ENCODE measurements around the gene ERGIC2. TPM values are rescaled to one million over a fixed set of nuclear protein-coding genes. Genes with fewer than 3 reads are reported as not detected.

The ERGIC2 gene
- total RNA-seq, 1 experiment from 2014 or later = 69.8 TPM

GRCh38 chr12:29416748-29417147 lies 35.8 kb upstream of the ERGIC2 start:
- no peak overlapping the region for H2BK12ac ChIP-seq (ENCODE audit: insufficient read length, low read depth, low read length)
- no peak overlapping the region for H4K5ac ChIP-seq (ENCODE audit: insufficient read length, low read depth, low read length)
- Mint-ChIP-seq H3K4me1 (no peaks in the 10 kb centered on the region), H3K9me3 (peaks cover 14 to 16% of the 10 kb centered on the region in 2 experiments), H3K27me3 (ENCODE audit: low read depth) (peaks cover 3% of the 10 kb centered on the region), H3K36me3 (ENCODE audit: insufficient read depth in 1 of 3, low read depth in 3 of 3) (peaks cover 6 to 17% (median 11%) of the 10 kb centered on the region in 3 experiments; a peak in 5 of 7 replicates), H3K4me3 (no peak overlapping the region), H3K27ac (no peak overlapping the region)
- no peak overlapping the region for H3K18ac ChIP-seq (ENCODE audit: insufficient read length, low read depth, low read length)
- no peaks in the 10 kb centered on the region for H3K27me3 ChIP-seq (ENCODE audit: insufficient read depth, low read length)
- H4K91ac ChIP-seq (ENCODE audit: insufficient read length, low read depth, low read length) = no peak overlapping the region
- no peak overlapping the region for H3K56ac ChIP-seq (ENCODE audit: insufficient read length, low read depth, low read length)
- H2BK20ac ChIP-seq (ENCODE audit: low read depth, low read length, poor library complexity, severe bottlenecking) = no peak overlapping the region
- no peak overlapping the region for H4K8ac ChIP-seq (replicated peaks; ENCODE audit: insufficient read length, low read depth, low read length)
- H3K4me1 ChIP-seq (ENCODE audit: insufficient read depth, low read length) = no peaks in the 10 kb centered on the region
- no peak overlapping the region for H3K27ac ChIP-seq (ENCODE audit: insufficient read length, low read depth, low read length)
- no peak overlapping the region for H3K9ac ChIP-seq (ENCODE audit: extremely low read depth, insufficient read length, low read length)
- no peaks in the 10 kb centered on the region for H3K79me2 ChIP-seq (ENCODE audit: insufficient read depth, low read length)
- no peak overlapping the region for H3T11ph ChIP-seq (ENCODE audit: low read length)
- no peak overlapping the region for H3K4me2 ChIP-seq (ENCODE audit: insufficient read depth, insufficient read length, low read length)
- no peak overlapping the region for H2AK5ac ChIP-seq (ENCODE audit: insufficient read length, low read length)
- H2BK120ac ChIP-seq (ENCODE audit: low read depth, low read length, poor library complexity, severe bottlenecking) = no peak overlapping the region
- H3K23me2 ChIP-seq (ENCODE audit: insufficient read length, low read depth, low read length, poor library complexity, severe bottlenecking) = no peaks in the 10 kb centered on the region
- no peak for DNase-seq
- H3K79me1 ChIP-seq (ENCODE audit: insufficient read depth, low read depth, low read length, poor library complexity, severe bottlenecking) = no peaks in the 10 kb centered on the region
- H3K4ac ChIP-seq (ENCODE audit: low read depth, low read length) = no peak overlapping the region
- no peak overlapping the region for H3K23ac ChIP-seq (ENCODE audit: insufficient read length, low read depth, low read length)
- H4K20me1 ChIP-seq (ENCODE audit: control insufficient read depth, insufficient read depth, insufficient read length) = no peaks in the 10 kb centered on the region
- no peak overlapping the region for H2BK15ac ChIP-seq (ENCODE audit: low read depth, low read length)
- H3K14ac ChIP-seq (ENCODE audit: insufficient read depth, low read length) = no peak overlapping the region
- no peak overlapping the region for H2BK5ac ChIP-seq (ENCODE audit: insufficient read length, low read length)
- peaks cover 13% of the 10 kb centered on the region for H3K9me3 ChIP-seq (ENCODE audit: control insufficient read depth, low read depth, low read length)
- no peak overlapping the region for H2AFZ ChIP-seq (ENCODE audit: low read length)
- no peak for TF ChIP-seq CTCF (conservative IDR thresholded peaks at IDR 0.05)
